DND-41 (cell line): ENCODE results near the gene BAIAP2L2.

Experiments
- ATAC-seq: fragments of 200-7000 bp; cut with Tn5 transposase; 3 replicates; pipeline ENCODE4 v1.9.1; 2021; ENCODE audit warnings: low read depth; ENCODE audit not compliant: insufficient read depth
- DNase-seq: peaks from one replicate; pipeline ENCODE4 v3.0.0-alpha.2; 2020
- H2AFZ ChIP-seq: 2 replicates; pipeline ENCODE4 v1.6.0; 2012; ENCODE audit warnings: low read depth, low read length
- H3K27ac ChIP-seq: 2 replicates; pipeline ENCODE4 v1.5.1; 2012; ENCODE audit warnings: low read length, inconsistent platforms
- H3K27me3 ChIP-seq: fragments of 200-600 bp; sonication (generic); 2 replicates; pipeline ENCODE4 v1.6.0; 2012; ENCODE audit warnings: low read length, mild to moderate bottlenecking, inconsistent platforms; ENCODE audit not compliant: insufficient read depth, poor library complexity
- H3K36me3 ChIP-seq: 2 replicates; pipeline ENCODE4 v1.5.1; 2012; ENCODE audit warnings: low read length, inconsistent platforms; ENCODE audit not compliant: insufficient read depth
- H3K4me1 ChIP-seq: 2 replicates; pipeline ENCODE4 v1.5.1; 2012; ENCODE audit warnings: mild to moderate bottlenecking, low read length; ENCODE audit not compliant: insufficient read depth
- H3K4me2 ChIP-seq: 2 replicates; pipeline ENCODE4 v1.6.0; 2012; ENCODE audit warnings: mild to moderate bottlenecking, moderate library complexity, low read length, inconsistent platforms; ENCODE audit not compliant: insufficient read depth
- H3K4me3 ChIP-seq, 2 experiments: fragments of 200-600 bp in 1 of 2; shearing (Covaris generic) in 1 of 2; 2 replicates each; pipeline ENCODE4 v1.5.1; 2012 to 2016; ENCODE audit warnings: inconsistent platforms in 2 of 2, low read length in 2 of 2, mild to moderate bottlenecking in 2 of 2, low read depth in 1 of 2, moderate library complexity in 1 of 2
- H3K79me2 ChIP-seq: 2 replicates; pipeline ENCODE4 v1.6.0; 2012; ENCODE audit warnings: low read length, inconsistent platforms; ENCODE audit not compliant: insufficient read depth
- H3K9ac ChIP-seq: 2 replicates; pipeline ENCODE4 v1.6.0; 2012; ENCODE audit warnings: low read depth, mild to moderate bottlenecking, inconsistent platforms, low read length, moderate library complexity
- H3K9me3 ChIP-seq: 2 replicates; pipeline ENCODE4 v1.5.1; 2012; ENCODE audit warnings: low read length, moderate library complexity, mild to moderate bottlenecking, inconsistent platforms; ENCODE audit not compliant: insufficient read depth, severe bottlenecking
- H4K20me1 ChIP-seq: 2 replicates; pipeline ENCODE4 v1.6.0; 2012; ENCODE audit warnings: low read length; ENCODE audit not compliant: insufficient read depth
- CTCF ChIP-seq: IDR thresholded peaks from 2 replicates; pipeline ENCODE4 v1.5.1; 2012; ENCODE audit warnings: borderline replicate concordance, low read length, moderate library complexity, mild to moderate bottlenecking; ENCODE audit not compliant: poor library complexity, severe bottlenecking; ENCODE audit errors: extremely low read depth
- EZH2 ChIP-seq: IDR thresholded peaks from 3 replicates; pipeline ENCODE4 v1.6.1; 2012; ENCODE audit warnings: borderline replicate concordance, low read depth, mild to moderate bottlenecking, moderate library complexity, low read length, inconsistent platforms; ENCODE audit not compliant: severe bottlenecking

BAIAP2L2 gene

GRCh38 chr22:38050720-38051119 is 59.8 kb downstream of the BAIAP2L2 start:
- no peak for ATAC-seq
- Histone ChIP-seq H3K4me2 (no peak overlapping the region), H3K9me3 (no peaks in the 10 kb centered on the region), H3K36me3 (no peaks in the 10 kb centered on the region), H4K20me1 (peaks cover 5% of the 10 kb centered on the region; the same call in 1 of the 2 replicates), H3K27ac (no peak overlapping the region), H2AFZ (no peak overlapping the region), H3K79me2 (no peaks in the 10 kb centered on the region), H3K4me3 (no peak overlapping the region), H3K27me3 (peaks cover 2% of the 10 kb centered on the region), H3K4me1 (peaks cover 8% of the 10 kb centered on the region), H3K9ac (no peak overlapping the region)
- no peak for TF ChIP-seq CTCF
- no peak for DNase-seq

- Histone ChIP-seq H2AFZ (no peak overlapping the region), H3K4me3 (no peak overlapping the region), H3K27ac (no peak overlapping the region), H3K9ac (no peak overlapping the region), H3K79me2 (no peaks in the 10 kb centered on the region), H3K4me2 (no peak overlapping the region), H3K4me1 (peaks cover 8% of the 10 kb centered on the region), H4K20me1 (peaks cover 5% of the 10 kb centered on the region; the same call in 1 of the 2 replicates), H3K27me3 (peaks cover 2% of the 10 kb centered on the region), H3K36me3 (no peaks in the 10 kb centered on the region), H3K9me3 (no peaks in the 10 kb centered on the region)
- ATAC-seq: no peak
- TF ChIP-seq CTCF: no peak
- no peak for TF ChIP-seq EZH2
- DNase-seq: no peak
Observed at GRCh38 chr22:38049812-38050619, 60.5 kb downstream of the BAIAP2L2 start.

- Histone ChIP-seq H3K9ac (no peak overlapping the region), H3K9me3 (no peaks in the 10 kb centered on the region), H3K4me3 (no peak overlapping the region), H2AFZ (no peak overlapping the region), H3K36me3 (no peaks in the 10 kb centered on the region), H3K79me2 (no peaks in the 10 kb centered on the region), H3K27ac (no peak overlapping the region), H3K4me2 (no peak overlapping the region), H3K27me3 (no peaks in the 10 kb centered on the region), H4K20me1 (no peaks in the 10 kb centered on the region), H3K4me1 (no peaks in the 10 kb centered on the region)
- DNase-seq (no peak), ATAC-seq (no peak)
- TF ChIP-seq CTCF: no peak
- TF ChIP-seq EZH2: no peak
Observed at GRCh38 chr22:38046070-38046748, 64.3 kb downstream of the BAIAP2L2 start.
